HepG2 (cell line): ENCODE results near the gene MFSD6. TPM values are rescaled to one million over a fixed set of nuclear protein-coding genes. Genes with fewer than 3 reads are reported as not detected.

Source experiments
- ARNT2 ChIP-seq: sonication (generic); formaldehyde crosslinking; IDR thresholded peaks from 2 replicates; pipeline ENCODE4 v1.8.0; 2022; ENCODE audit warnings: mild to moderate bottlenecking, low read depth, missing genetic modification reagents, moderate library complexity
- CBX5 ChIP-seq: sonication (generic); formaldehyde crosslinking; IDR thresholded peaks from 2 replicates; pipeline ENCODE4 v1.4.0; 2020; ENCODE audit warnings: missing genetic modification reagents, borderline replicate concordance
- EHMT2 ChIP-seq: fragments of 200-600 bp; sonication (generic); IDR thresholded peaks from 2 replicates; pipeline ENCODE4 v1.7.0; 2017; ENCODE audit warnings: antibody characterized with exemption, low read depth, low read length, borderline replicate concordance
- KLF11 ChIP-seq: IDR thresholded peaks from 2 replicates; pipeline ENCODE4 v1.6.1; 2016; ENCODE audit warnings: missing compliant biosample characterization
- KLF13 ChIP-seq: sonication (generic); formaldehyde crosslinking; IDR thresholded peaks from 2 replicates; pipeline ENCODE4 v1.4.0; 2020; ENCODE audit warnings: mild to moderate bottlenecking, missing genetic modification reagents
- MBD4 ChIP-seq: IDR thresholded peaks from 2 replicates; pipeline ENCODE4 v1.6.1; 2012; ENCODE audit warnings: low read length, inconsistent platforms, borderline replicate concordance
- POLR2AphosphoS2 ChIP-seq: IDR thresholded peaks from 2 replicates; pipeline ENCODE4 v1.6.1; 2011; ENCODE audit warnings: low read depth, low read length, improper control_type of control experiment
- RAD51 ChIP-seq: fragments of 450-650 bp; IDR thresholded peaks from 2 replicates; pipeline ENCODE4 v1.6.1; 2016; ENCODE audit warnings: borderline replicate concordance
- SMAD3 ChIP-seq: sonication (generic); formaldehyde crosslinking; IDR thresholded peaks from 2 replicates; pipeline ENCODE4 v1.4.0; 2020; ENCODE audit warnings: missing genetic modification reagents
- SNAPC2 ChIP-seq: sonication (generic); formaldehyde crosslinking; IDR thresholded peaks from 2 replicates; pipeline ENCODE4 v1.8.1; 2022; ENCODE audit warnings: mild to moderate bottlenecking, missing genetic modification reagents
- ZBTB43 ChIP-seq: sonication (generic); formaldehyde crosslinking; conservative IDR thresholded peaks from 2 replicates; pipeline ENCODE4 v1.4.0; 2020; ENCODE audit warnings: missing genetic modification reagents
- ZFP36L1 ChIP-seq: sonication (generic); formaldehyde crosslinking; IDR thresholded peaks from 2 replicates; pipeline ENCODE4 v1.8.0; 2022; ENCODE audit warnings: mild to moderate bottlenecking, missing genetic modification reagents, moderate library complexity
- ZNF20 ChIP-seq: sonication (generic); formaldehyde crosslinking; IDR thresholded peaks from 2 replicates; pipeline ENCODE4 v1.4.0; 2020; ENCODE audit warnings: mild to moderate bottlenecking, moderate library complexity, missing genetic modification reagents
- ZNF335 ChIP-seq: sonication (generic); formaldehyde crosslinking; IDR thresholded peaks from 2 replicates; pipeline ENCODE4 v1.4.0; 2020; ENCODE audit warnings: missing genetic modification reagents
- ZNF501 ChIP-seq: sonication (generic); formaldehyde crosslinking; IDR thresholded peaks from 2 replicates; pipeline ENCODE4 v1.5.1; 2020; ENCODE audit warnings: mild to moderate bottlenecking, moderate library complexity, missing genetic modification reagents
- ZNF713 ChIP-seq: sonication (generic); formaldehyde crosslinking; IDR thresholded peaks from 2 replicates; pipeline ENCODE4 v1.4.0; 2020; ENCODE audit warnings: mild to moderate bottlenecking, missing genetic modification reagents
- ZNF746 ChIP-seq: sonication (generic); formaldehyde crosslinking; IDR thresholded peaks from 2 replicates; pipeline ENCODE4 v1.8.0; 2022; ENCODE audit warnings: mild to moderate bottlenecking, missing genetic modification reagents
- polyA plus RNA-seq, 8 experiments: library from polyadenylated mRNA; depleted of rRNA in 3 of 8; stranded (reverse) in 7 of 8; unstranded in 1 of 8; fragments of >200 nt; fragmentation: Illumina TruSeq in 4 of 8; extraction: Trizol in 4 of 8; gene quantifications; 2 replicates each; pipeline versions ENCODE4 v1.2.1 to v1.2.3, GENCODE V29; 2011 to 2016; ENCODE audit warnings: low read depth in 4 of 8, missing spikeins in 1 of 8, mixed read lengths in 1 of 8; ENCODE audit not compliant: insufficient read depth in 1 of 8
- total RNA-seq, 5 experiments: library from RNA; depleted of rRNA; stranded (reverse); fragments of >200 nt; fragmentation: Illumina TruSeq; extraction: Trizol; gene quantifications; 2 replicates each; pipeline ENCODE4 v1.2.3, GENCODE V29; 2016; ENCODE audit warnings: low read depth in 1 of 5
- TF ChIP-seq, protein P1 (sequence below), 2 experiments: IDR thresholded peaks; 2 replicates each; pipeline ENCODE4 v1.6.1; 2011 to 2012; ENCODE audit warnings: low read length in 2 of 2, borderline replicate concordance in 1 of 2, low read depth in 1 of 2, mild to moderate bottlenecking in 1 of 2, moderate library complexity in 1 of 2
- TF ChIP-seq, protein P2 (sequence below): sonication (generic); formaldehyde crosslinking; IDR thresholded peaks from 2 replicates; pipeline ENCODE4 v1.8.0; 2022; ENCODE audit warnings: missing genetic modification reagents, low read depth, mild to moderate bottlenecking, borderline replicate concordance
- TF ChIP-seq, protein P3 (sequence below): sonication (generic); formaldehyde crosslinking; IDR thresholded peaks from 2 replicates; pipeline ENCODE4 v1.5.0; 2020; ENCODE audit warnings: missing genetic modification reagents

MFSD6 gene
- total and polyA plus RNA-seq, 2 of the 13 experiments (the other 11 are each of a cell fraction or from before 2014, with no cell fraction given) = 0.92 to 1.4 TPM

GRCh38 chr2:190534310-190535120 is 126.4 kb downstream of the MFSD6 start, which contains the start of gene NEMP2 (continued):
- TF ChIP-seq, protein P1, sequence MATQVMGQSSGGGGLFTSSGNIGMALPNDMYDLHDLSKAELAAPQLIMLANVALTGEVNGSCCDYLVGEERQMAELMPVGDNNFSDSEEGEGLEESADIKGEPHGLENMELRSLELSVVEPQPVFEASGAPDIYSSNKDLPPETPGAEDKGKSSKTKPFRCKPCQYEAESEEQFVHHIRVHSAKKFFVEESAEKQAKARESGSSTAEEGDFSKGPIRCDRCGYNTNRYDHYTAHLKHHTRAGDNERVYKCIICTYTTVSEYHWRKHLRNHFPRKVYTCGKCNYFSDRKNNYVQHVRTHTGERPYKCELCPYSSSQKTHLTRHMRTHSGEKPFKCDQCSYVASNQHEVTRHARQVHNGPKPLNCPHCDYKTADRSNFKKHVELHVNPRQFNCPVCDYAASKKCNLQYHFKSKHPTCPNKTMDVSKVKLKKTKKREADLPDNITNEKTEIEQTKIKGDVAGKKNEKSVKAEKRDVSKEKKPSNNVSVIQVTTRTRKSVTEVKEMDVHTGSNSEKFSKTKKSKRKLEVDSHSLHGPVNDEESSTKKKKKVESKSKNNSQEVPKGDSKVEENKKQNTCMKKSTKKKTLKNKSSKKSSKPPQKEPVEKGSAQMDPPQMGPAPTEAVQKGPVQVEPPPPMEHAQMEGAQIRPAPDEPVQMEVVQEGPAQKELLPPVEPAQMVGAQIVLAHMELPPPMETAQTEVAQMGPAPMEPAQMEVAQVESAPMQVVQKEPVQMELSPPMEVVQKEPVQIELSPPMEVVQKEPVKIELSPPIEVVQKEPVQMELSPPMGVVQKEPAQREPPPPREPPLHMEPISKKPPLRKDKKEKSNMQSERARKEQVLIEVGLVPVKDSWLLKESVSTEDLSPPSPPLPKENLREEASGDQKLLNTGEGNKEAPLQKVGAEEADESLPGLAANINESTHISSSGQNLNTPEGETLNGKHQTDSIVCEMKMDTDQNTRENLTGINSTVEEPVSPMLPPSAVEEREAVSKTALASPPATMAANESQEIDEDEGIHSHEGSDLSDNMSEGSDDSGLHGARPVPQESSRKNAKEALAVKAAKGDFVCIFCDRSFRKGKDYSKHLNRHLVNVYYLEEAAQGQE (IDR thresholded peaks at IDR 0.05; ENCODE audit: borderline replicate concordance in 1 of 2, low read depth in 1 of 2, low read length in 2 of 2) = peak in 1 of 2 experiments; percentile 24; a peak in 2 of 4 replicates
- TF ChIP-seq EHMT2 (0 out of 2 replicates have a peak, but pooled peaks have one; percentile 36), ARNT2 (CRISPR knock-in tag) (peak; percentile 98), ZNF20 (CRISPR knock-in tag) (no peak; the same call in 1 of the 2 replicates), POLR2AphosphoS2 (no peak), ZBTB43 (CRISPR knock-in tag) (peak; percentile 86), MBD4 (no peak), ZNF713 (CRISPR knock-in tag) (peak; percentile 89), SMAD3 (peak; percentile 63; the same call in 1 of the 2 replicates), ZNF335 (CRISPR knock-in tag) (no peak), ZFP36L1 (peak; percentile 38; the same call in 1 of the 2 replicates), KLF11 (peak; percentile 80; the same call in 1 of the 2 replicates), ZNF746 (CRISPR knock-in tag) (peak; percentile 91; the same call in 1 of the 2 replicates), SNAPC2 (no peak; the same call in 1 of the 2 replicates), CBX5 (CRISPR knock-in tag) (0 out of 2 replicates have a peak, but pooled peaks have one; percentile 10), KLF13 (no peak), ZNF501 (CRISPR knock-in tag) (peak; percentile 92), RAD51 (no peak)
- TF ChIP-seq, protein P2, sequence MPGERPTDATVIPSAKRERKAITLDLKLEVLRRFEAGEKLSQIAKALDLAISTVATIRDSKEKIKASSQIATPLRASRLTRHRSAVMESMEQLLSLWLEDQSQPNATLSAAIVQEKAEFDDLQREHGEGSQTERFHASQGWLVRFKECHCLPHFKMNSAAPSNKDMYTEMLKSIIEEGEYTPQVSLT (CRISPR knock-in tag) = no peak
- TF ChIP-seq, protein P3, sequence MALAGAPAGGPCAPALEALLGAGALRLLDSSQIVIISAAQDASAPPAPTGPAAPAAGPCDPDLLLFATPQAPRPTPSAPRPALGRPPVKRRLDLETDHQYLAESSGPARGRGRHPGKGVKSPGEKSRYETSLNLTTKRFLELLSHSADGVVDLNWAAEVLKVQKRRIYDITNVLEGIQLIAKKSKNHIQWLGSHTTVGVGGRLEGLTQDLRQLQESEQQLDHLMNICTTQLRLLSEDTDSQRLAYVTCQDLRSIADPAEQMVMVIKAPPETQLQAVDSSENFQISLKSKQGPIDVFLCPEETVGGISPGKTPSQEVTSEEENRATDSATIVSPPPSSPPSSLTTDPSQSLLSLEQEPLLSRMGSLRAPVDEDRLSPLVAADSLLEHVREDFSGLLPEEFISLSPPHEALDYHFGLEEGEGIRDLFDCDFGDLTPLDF (CRISPR knock-in tag) = peak; percentile 97
